Retinal pigment epithelial cell (primary cell): Measurements from ENCODE around the gene SV2B.

Source experiments
- DNase-seq: peaks from one replicate; pipeline ENCODE4 v3.0.0-alpha.2; 2010; ENCODE audit warnings: low read depth
- H3K4me3 ChIP-seq: 2 replicates; pipeline ENCODE4 v1.5.1; 2011; ENCODE audit warnings: mild to moderate bottlenecking, low read length, control low read depth, moderate library complexity
- CTCF ChIP-seq: conservative IDR thresholded peaks from 2 replicates; pipeline ENCODE4 v1.5.1; 2011; ENCODE audit warnings: low read depth, low read length, control low read depth, inconsistent platforms

Gene SV2B

DNA sequence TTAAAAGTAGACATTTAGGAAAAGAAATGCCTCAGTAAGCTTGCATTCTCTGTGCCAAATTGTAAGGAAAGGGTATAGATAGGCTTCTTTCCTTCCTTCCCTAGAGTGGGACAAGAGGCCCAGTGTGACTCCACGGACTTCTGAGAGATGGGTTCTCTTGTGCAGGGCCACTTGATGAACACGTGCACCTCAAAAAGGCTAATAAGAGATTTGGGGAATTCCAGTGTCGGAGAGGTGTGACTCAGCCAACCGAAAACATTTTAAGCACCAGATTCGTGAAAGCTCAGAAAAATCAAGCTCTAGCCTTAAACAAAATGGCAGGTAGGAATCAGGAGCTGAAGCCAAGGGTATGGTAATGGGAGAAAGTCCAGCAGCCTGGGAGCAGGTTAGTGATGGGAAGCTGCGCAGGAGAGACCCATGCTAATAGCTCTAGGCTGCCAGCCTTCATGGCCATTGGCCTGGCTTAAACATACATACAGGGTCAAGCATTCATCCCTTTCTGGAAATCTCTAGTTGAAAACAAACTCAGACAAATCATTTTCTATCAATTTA is 56.2 kb downstream of the SV2B start:
- no peak for TF ChIP-seq CTCF
- DNase-seq = no peak
- H3K4me3 ChIP-seq = no peak overlapping the region

DNA sequence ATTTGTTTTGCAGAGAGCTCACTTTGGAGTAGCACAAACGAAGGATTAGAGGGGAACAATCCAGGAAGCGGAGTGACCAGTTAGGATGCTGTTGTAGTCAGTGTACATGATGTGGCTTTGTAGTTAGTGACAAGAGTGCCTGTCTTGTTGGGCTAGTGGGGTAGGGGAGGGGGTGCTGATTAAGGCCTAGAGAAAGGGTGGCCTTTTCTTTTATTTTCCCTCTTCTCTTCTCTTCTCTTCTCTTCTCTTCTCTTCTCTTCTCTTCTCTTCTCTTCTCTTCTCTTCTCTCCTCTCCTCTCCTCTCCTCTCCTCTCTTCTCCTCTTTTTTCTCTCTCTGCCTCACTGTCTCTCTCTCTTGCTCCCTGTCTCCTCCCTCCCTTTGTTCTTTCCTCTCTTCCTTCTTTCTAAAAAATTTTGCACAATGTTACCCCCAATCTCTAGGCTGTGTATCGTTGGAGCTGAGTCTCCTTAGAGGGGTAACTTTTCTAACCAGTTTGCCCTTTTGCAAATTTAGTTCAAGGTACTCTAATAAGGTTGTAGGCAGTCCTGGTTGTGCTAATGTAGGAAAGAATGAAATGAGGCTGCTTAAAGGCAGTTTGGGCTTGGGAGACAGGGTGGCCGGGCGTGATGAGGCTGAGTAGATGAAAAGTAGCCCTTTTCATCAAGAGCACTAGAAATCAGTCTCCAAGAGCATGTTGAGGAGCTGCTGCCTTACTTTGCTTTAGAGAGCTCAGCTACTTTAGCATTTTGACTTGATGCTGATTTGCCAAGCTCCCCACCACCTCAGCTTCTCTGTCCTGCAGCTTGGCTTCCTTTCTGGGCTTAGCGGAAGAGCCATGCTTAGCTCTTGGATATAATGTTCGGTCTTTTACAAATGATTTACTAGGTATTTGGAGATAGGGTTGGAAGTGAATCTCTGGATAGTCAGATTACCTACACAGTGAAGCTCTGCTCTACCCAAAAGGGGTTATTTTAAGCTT is 58.6 kb downstream of the SV2B start:
- no peak overlapping the region for H3K4me3 ChIP-seq
- no peak for DNase-seq
- TF ChIP-seq CTCF = no peak

DNA sequence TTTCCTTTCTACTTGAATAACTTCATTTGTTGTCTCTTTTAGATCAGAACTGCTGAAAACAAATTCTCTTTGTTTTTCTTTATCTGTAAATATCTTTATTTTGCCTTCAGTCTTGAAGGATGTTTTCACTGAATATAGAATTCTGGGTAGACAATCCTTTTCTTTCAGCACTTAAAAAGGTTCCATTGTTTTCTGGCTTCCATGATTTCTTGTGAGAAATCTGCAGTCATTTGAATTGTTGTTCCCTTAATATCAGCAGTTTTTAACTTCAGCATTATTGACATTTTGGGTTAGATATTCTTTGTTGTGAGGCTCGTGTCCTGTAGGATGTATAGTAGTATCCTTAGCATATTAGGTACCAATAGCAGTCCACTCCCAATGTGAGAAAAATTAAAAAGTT is 65.8 kb downstream of the SV2B start:
- no peak overlapping the region for H3K4me3 ChIP-seq
- no peak for DNase-seq
- no peak for TF ChIP-seq CTCF

- no peak overlapping the region for H3K4me3 ChIP-seq
- no peak for TF ChIP-seq CTCF
Measured at GRCh38 chr15:91168457-91168856, 68.4 kb downstream of the SV2B start.

DNA sequence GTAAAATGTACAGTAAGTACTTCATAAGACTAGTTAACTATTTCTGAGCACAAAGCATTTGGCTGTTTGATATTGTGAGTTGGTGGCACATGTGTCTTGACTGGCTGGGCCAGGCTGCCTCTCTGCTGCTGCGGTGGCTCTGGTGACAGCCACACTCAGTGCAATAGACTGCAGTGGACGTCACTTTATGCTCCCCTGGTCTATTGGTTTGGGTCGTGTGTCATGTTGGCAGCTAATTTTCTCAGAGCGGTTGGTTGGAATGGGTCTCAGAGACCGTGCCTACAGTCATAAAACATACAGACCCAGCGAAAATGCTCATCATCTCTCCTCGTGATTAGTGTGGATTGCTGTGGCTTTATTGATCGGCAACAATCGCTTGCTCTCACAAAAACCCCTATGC is 71.3 kb downstream of the SV2B start:
- no peak for TF ChIP-seq CTCF
- H3K4me3 ChIP-seq = no peak overlapping the region

More at GRCh38 chr15:91168457-91168856, 68.4 kb downstream of the SV2B start:
- DNase-seq = no peak

DNA sequence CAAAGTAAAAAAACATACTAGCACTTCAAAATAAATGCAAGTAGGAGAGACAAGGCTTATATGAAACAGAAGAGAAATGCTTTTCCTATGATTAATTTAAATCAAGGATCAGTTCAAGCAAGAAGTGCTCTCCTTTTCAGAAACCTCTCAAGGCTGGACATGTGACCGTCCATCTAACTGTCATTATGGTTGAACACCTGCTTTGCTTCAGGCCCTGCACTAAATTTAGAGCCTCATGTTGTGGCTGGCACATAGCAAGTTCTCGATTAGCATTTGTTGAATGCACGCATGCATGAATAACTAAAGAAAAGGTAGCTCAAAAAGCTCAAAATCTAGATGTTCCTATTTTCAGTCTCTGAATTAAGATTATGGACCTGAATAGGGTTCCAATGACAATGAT is 82.0 kb downstream of the SV2B start:
- no peak for TF ChIP-seq CTCF
- no peak for DNase-seq
- no peak overlapping the region for H3K4me3 ChIP-seq

More for the DNA sequence above, 71.3 kb downstream of the SV2B start:
- no peak for DNase-seq

- no peak for DNase-seq
- TF ChIP-seq CTCF = no peak
- H3K4me3 ChIP-seq = no peak overlapping the region
Measured at GRCh38 chr15:91183596-91183995, 83.5 kb downstream of the SV2B start.
